ENCODE measurements around the gene SH3GL2. TPM values are rescaled to one million over a fixed set of nuclear protein-coding genes. Genes with fewer than 3 reads are reported as not detected.

The SH3GL2 gene
- total RNA-seq, 1 donor from 2014 or later: not detected

DNA sequence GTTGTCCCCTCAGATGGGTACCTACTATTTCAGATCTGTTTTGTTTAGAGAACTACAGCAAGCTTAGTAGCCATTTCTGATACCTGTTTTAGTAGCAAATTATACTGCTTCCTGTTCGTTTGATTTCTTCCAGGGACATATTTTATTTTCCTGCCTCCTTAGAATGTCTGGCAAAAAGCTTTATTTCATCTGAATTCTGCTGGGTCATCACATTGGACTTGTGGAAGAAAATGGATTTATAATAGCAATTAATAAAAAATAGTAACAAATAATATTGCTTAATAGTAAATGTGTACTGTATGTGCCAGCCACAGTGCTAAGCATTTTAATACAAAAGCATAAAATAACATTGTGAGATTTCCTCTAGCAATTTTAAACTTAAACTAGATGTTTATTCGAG, 79.4 kb downstream of the SH3GL2 start:
- no peak for DNase-seq (ENCODE audit: low spot score in 2 of 2)
- Histone ChIP-seq H3K27me3 (no peaks in the 10 kb centered on the region), H3K4me3 (no peak overlapping the region), H3K36me3 (no peaks in the 10 kb centered on the region), H3K9me3 (no peaks in the 10 kb centered on the region), H3K4me1 (no peaks in the 10 kb centered on the region), H3K27ac (no peak overlapping the region)
- TF ChIP-seq CTCF (IDR thresholded peaks at IDR 0.05): no peak
- intact Hi-C loops (cut with DNase I): no loop called here

GRCh38 chr9:17660158-17660557, 81.3 kb downstream of the SH3GL2 start:
- no peak overlapping the region for H3K4me3 ChIP-seq
- H3K27ac ChIP-seq: no peak overlapping the region
- TF ChIP-seq CTCF (IDR thresholded peaks at IDR 0.05): no peak
- H3K4me1 ChIP-seq: no peaks in the 10 kb centered on the region
- no peak for DNase-seq (ENCODE audit: low spot score in 2 of 2)
- intact Hi-C loops (cut with DNase I): no loop called here
- no peaks in the 10 kb centered on the region for H3K9me3 ChIP-seq
- H3K27me3 ChIP-seq: no peaks in the 10 kb centered on the region
- no peaks in the 10 kb centered on the region for H3K36me3 ChIP-seq

GRCh38 chr9:17665450-17665849, 86.6 kb downstream of the SH3GL2 start:
- no peaks in the 10 kb centered on the region for H3K9me3 ChIP-seq
- intact Hi-C loops (cut with DNase I): no loop called here
- H3K27ac ChIP-seq: no peak overlapping the region
- no peak for TF ChIP-seq CTCF (IDR thresholded peaks at IDR 0.05)
- H3K27me3 ChIP-seq: no peaks in the 10 kb centered on the region
- DNase-seq (ENCODE audit: low spot score in 2 of 2): no peak
- no peaks in the 10 kb centered on the region for H3K4me1 ChIP-seq
- no peak overlapping the region for H3K4me3 ChIP-seq
- no peaks in the 10 kb centered on the region for H3K36me3 ChIP-seq

DNA sequence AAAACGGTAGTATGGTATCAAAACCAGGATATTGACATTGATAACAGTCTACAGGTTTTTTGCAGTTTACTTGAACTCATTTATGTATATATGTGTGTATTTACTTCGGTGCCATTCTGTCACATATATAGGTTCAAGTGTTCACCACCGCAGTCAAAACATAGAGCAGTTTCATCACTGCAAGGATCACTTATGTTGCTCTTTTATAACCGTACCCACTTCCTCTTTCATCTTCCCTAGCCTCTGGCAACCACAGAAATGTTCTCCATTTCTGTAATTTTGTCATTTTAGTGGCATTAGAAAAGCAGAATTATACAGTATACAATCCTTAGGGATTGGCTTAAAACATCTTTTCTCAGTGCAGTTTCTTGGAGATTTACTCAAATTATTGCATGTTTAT, 90.3 kb downstream of the SH3GL2 start:
- Histone ChIP-seq H3K9me3 (no peaks in the 10 kb centered on the region), H3K4me1 (no peaks in the 10 kb centered on the region), H3K27me3 (no peaks in the 10 kb centered on the region), H3K27ac (no peak overlapping the region), H3K36me3 (no peaks in the 10 kb centered on the region), H3K4me3 (no peak overlapping the region)
- DNase-seq (ENCODE audit: low spot score in 2 of 2): no peak
- intact Hi-C loops (cut with DNase I): no loop called here
- TF ChIP-seq CTCF (IDR thresholded peaks at IDR 0.05): no peak

GRCh38 chr9:17682684-17683083, 103.8 kb downstream of the SH3GL2 start:
- intact Hi-C loops (cut with DNase I): no loop called here
- H3K36me3 ChIP-seq: no peaks in the 10 kb centered on the region
- TF ChIP-seq CTCF (IDR thresholded peaks at IDR 0.05): no peak
- H3K27me3 ChIP-seq: no peaks in the 10 kb centered on the region
- no peak for DNase-seq (ENCODE audit: low spot score in 2 of 2)
- H3K4me3 ChIP-seq: no peak overlapping the region
- peaks cover 0 to 3% of the 10 kb centered on the region in 2 donors for H3K9me3 ChIP-seq
- H3K27ac ChIP-seq: no peak overlapping the region
- no peaks in the 10 kb centered on the region for H3K4me1 ChIP-seq

DNA sequence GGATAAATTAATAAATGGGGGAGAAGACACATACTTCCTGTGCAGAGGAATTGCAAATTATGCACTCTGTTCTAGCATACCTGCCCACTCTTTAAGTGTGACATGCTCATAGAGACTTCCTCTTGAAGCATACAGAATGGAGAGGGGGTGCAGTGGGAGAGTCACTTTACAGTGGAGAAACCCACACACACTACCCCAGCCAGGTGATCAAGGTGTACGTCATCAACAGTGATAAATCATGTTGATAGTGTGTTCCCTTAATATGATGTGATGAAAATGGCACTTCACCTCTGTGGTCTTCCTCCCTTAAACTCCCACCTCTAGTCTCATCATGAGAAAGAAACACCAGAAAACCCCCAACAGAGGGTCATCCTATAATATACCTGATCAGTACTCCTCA, 110.0 kb downstream of the SH3GL2 start:
- Histone ChIP-seq H3K9me3 (peaks cover 0 to 3% of the 10 kb centered on the region in 2 donors), H3K4me3 (no peak overlapping the region), H3K4me1 (no peaks in the 10 kb centered on the region), H3K27me3 (no peaks in the 10 kb centered on the region), H3K27ac (no peak overlapping the region), H3K36me3 (no peaks in the 10 kb centered on the region)
- no peak for TF ChIP-seq CTCF (IDR thresholded peaks at IDR 0.05)
- intact Hi-C loops (cut with DNase I): no loop called here
- no peak for DNase-seq (ENCODE audit: low spot score in 2 of 2)

All from ascending aorta (tissue), 2 donors.